Omental fat pad (tissue), 4 donors: ENCODE data around the gene TUBGCP6. TPM values are rescaled to one million over a fixed set of nuclear protein-coding genes. Genes with fewer than 3 reads are reported as not detected.

ENCODE experiments used
- ATAC-seq: fragments of 150-250 bp; one replicate; pipeline ENCODE4 v1.9.1; 2016; ENCODE audit warnings: mild to moderate bottlenecking, moderate library complexity; ENCODE audit not compliant: low FRiP score
- DNase-seq: peaks from one replicate; pipeline ENCODE4 v3.0.0-alpha.2; 2019; ENCODE audit warnings: low spot score
- total RNA-seq, 4 donors: library from RNA; depleted of rRNA; stranded (reverse); fragments of >200 nt; gene quantifications; one replicate each; pipeline ENCODE4 v1.1.0, GENCODE V29; 2016
- TF ChIP-seq, protein P1 (sequence below), 3 donors: fragments of 450-650 bp; IDR thresholded peaks; one replicate each; pipeline ENCODE4 v1.5.1; 2016 to 2017; ENCODE audit warnings: antibody characterized with exemption in 3 of 3, mild to moderate bottlenecking in 3 of 3, moderate library complexity in 2 of 3

Gene TUBGCP6
- total RNA-seq, 4 donors from 2014 or later, result 32.7 to 52.2 (median 33.5) TPM

DNA sequence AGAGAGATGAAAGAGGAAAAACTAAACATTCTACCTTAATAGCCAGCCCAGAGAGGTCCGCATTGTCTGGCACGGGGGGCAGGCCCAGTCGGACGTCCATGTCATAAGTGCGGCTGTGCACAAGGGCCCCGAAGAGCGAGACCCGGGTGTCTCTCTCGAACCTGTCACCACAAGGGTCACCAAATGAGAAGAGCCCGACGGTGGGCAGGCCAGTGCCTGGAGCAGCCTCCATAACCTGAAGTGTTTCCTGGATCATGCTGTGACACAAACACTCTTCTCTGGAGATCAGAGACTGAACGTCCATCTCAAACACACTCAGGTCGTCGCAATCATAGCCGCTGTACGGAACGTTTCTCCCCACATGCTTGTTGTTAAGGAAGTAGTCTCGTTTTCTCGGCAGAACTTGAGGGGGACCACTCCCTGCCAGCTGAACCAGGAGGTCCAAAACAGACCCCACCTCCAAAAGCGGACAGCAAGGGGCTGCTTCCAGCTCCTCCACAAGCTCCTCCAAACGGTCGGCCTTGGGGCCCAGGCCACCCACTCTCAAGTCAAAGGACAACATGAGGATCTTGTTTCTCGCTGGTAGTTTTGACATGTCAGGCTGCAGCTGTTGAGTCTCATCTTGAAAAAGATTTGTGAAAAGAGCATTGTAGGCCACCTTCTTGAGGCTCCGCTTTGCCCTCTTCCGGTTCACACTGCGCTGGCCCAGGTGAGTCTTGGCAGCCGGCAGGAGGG lies 971 bp downstream of the TUBGCP6 start:
- TF ChIP-seq, protein P1, sequence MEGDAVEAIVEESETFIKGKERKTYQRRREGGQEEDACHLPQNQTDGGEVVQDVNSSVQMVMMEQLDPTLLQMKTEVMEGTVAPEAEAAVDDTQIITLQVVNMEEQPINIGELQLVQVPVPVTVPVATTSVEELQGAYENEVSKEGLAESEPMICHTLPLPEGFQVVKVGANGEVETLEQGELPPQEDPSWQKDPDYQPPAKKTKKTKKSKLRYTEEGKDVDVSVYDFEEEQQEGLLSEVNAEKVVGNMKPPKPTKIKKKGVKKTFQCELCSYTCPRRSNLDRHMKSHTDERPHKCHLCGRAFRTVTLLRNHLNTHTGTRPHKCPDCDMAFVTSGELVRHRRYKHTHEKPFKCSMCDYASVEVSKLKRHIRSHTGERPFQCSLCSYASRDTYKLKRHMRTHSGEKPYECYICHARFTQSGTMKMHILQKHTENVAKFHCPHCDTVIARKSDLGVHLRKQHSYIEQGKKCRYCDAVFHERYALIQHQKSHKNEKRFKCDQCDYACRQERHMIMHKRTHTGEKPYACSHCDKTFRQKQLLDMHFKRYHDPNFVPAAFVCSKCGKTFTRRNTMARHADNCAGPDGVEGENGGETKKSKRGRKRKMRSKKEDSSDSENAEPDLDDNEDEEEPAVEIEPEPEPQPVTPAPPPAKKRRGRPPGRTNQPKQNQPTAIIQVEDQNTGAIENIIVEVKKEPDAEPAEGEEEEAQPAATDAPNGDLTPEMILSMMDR (IDR thresholded peaks at IDR 0.05), result no peak
- no peak for ATAC-seq
- no peak for DNase-seq

DNA sequence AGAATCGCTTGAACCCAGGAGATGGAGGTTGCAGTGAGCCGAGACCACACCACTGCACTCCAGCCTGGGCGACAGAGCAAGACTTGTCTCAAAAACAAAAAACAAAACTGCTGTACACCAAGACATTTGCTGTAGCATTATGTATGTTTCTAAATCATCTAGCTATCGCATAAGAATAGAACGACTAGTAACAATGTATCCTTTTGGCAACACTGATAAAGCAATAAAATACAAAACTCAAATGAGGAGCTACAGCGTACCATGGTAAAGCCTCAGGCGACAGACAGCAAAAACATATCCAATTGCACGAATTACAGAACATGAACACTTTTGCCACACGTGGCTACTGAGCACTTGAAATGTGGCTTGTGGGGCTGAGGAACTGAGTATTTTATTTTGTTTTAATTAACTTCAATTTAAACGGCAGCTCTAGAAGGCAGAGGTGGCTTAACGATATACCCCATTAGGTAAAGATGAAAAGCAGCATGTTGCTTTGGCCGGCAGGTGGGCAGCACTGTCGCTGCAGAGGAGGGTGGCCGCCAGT lies 2.3 kb downstream of the TUBGCP6 start:
- no peak for ATAC-seq
- TF ChIP-seq, protein P1 (IDR thresholded peaks at IDR 0.05), result no peak
- DNase-seq, result no peak

DNA sequence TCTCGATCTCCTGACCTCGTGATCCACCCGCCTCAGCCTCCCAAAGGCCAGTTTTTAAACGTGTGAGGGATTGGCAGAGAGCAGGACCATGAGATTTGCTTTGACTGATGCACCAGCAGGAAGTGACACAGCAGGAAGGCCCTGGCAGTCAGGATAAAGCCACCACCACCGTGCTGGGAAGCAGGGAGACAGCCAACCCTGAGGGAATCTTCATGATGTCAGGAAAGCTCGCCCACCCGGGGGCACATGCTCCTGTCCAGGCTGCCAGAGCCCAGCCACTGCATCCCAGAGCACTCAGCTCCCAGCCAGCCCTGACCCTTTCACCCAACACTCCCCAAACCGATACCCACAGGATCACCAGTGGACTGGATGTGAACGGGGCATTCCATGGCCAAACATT lies 6.1 kb downstream of the TUBGCP6 start:
- TF ChIP-seq, protein P1 (IDR thresholded peaks at IDR 0.05), result no peak
- ATAC-seq (no peak), DNase-seq (no peak)

DNA sequence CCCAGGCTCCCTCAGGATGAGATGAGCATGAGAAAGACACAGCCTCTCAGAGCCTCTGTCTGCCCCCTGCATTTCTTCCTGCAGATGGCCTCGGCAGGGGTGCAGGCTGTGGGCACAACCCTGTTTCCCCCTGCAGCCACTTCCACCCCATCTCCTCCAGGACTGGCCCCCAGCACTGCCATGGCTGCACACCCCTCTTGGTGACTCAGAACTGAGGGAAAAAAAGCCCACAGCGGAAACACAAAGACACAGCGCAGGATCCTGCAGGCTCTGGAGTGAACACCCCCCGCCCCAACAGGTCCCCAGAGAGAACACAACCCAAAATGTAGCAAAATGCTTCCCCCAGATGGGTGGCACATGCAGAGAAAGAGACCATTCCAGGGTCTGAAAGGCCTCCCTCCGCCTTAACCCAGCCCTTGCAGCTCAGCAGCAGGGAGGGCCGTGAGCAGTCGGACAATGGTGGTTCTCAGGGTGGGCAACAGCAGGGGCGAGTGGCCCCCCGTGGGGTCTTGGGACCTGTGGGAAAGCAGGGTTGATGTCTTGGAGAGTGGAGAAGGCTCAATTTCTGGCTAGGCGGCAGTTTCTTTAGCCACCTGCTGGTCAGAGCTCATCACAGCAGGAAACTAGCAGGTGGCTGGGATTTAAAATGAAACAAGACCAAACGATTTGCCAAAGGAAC lies 8.0 kb downstream of the TUBGCP6 start:
- no peak for DNase-seq
- ATAC-seq, result no peak
- TF ChIP-seq, protein P1 (IDR thresholded peaks at IDR 0.05), result no peak

DNA sequence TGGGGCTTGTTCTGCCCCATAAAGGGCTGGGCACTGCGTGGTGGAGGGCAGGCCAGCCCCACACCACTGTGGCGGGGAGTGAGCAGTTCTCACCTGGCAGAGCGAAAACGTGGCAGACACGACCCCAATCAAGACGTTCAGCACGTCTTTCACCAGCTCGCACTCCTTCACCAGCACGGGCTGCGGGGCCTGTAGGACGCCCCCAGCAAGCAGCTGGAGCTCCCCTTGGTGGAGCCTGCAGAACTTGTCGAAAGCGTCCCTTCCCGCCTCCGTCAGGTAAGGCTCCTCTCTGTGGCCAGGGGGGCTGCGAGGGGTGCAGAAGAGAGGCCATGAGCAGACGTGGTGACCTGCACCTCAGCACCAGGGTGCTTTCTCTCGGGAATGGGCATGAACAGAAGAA lies 11.6 kb downstream of the TUBGCP6 start:
- DNase-seq (no peak), ATAC-seq (no peak)
- TF ChIP-seq, protein P1 (IDR thresholded peaks at IDR 0.05), result no peak

DNA sequence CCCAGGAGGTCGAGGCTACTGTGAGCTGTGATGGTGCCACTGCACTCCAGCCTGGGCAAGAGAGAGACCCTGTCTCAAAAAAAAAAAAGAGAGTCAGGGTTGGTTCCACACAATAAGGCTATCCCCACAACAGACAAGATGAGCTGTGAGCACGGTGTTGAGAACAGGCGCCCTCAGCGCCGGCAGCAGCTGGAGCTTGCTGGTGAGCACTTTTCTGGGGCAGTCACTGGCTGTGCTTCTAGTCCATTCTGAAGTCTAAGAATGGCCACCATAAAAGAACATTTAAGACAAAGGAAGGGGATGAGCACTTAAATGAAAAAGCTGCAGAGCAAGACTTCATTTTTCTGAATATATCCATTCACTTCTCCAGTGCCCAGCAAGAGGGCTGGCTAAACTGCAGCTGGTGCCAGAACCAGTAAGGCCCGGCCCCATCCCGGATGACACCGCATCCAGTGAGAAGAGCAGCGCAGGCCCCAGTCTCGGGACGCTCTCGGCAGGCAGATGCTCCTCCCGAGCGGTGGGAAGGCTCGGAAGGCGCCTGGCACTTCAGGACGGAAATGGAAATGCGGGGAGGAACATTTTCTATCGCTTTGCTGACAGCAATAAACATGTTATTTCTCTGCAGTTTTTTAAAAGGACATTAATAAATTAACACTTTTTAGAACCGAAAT lies 12.2 kb downstream of the TUBGCP6 start:
- DNase-seq (no peak), ATAC-seq (no peak)
- TF ChIP-seq, protein P1 (IDR thresholded peaks at IDR 0.05), result no peak
